Fibroblast of skin of right quadriceps (primary cell): ENCODE measurements around the gene TPO.
A peak's percentile ranks its signal among the peaks of the same experiment; 100 is the strongest.
"Not testable (repeated sequence)": the region's sequence is repeated elsewhere in the genome, so short reads cannot be mapped to it uniquely, and the experiment has no call there.

Experiments used
- DNase-seq: peaks from one replicate; pipeline ENCODE4 v3.0.0-alpha.2; 2013

TPO gene

DNA sequence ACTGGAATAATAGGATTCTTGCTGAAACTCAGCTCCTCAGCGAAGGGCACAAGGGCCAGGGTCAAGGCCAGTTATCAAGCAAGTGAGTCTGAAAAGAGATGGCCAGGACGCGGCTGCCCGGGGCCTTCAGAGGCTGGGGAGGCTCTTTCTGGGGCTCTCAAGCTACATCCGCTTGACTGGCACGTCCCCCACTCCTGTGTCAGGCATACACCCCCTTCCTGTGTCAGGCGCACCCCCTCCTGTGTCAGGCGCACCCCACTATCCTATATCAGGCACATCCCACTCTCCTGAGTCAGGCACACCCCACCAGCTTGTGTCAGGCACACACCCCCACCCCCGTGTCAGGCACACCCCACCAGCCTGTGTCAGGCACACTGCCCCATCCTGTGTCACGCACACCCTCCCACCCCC lies 91.8 kb downstream of the TPO start:
- no peak for DNase-seq

DNA sequence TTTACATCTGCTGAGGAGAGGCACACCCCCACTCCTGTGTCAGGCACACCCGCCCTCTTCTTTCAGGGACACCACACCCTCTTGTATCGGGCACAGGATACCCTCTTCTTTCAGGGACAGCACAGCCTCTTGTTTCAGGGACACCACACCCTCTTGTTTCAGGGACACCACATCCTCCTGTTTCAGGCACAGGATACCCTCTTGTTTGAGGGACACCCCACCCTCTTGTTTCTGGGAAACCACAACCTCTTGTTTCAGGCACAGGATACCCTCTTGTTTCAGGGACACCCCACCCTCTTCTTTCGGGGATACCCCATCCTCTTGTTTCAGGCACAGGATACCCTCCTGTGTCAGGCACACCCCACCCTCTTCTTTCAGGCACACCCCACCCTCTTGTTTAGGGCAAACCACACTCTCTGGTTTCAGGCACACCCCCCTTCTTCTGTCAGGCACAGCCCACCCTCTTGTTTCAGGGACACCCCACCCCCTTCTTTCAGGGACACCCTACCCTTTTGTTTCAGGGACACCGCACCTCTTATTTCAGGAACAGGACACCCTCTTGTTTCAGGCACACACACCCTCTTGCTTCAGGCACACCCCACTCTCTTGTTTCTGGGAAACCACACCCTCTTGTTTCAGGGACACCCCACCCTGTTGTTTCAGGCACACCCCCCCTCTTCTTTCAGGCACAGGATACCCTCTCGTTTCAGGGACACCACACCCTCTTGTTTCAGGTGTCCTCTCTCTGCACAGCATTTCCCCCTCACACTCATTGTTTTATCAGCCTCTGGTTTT lies 96.2 kb downstream of the TPO start:
- DNase-seq = no peak

DNA sequence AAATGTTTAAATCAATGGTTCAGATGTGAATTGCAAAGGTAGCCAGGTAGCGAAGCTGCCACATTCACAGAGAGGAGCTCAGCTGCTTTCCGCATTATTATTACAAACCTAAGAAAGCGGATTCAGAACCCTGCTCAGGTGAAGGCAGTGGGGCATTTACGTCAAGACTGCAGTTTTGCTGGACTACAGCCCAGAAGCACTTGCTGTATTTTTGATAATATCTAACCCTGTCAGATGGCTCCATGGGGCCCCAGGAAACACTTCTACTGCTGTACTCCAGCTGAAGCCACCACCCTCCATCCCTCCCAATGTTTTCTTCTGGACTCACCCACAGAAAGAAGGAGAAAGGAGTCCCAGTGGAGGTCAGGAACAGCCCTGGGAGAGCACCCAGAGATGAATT lies 96.9 kb downstream of the TPO start:
- DNase-seq = no peak

DNA sequence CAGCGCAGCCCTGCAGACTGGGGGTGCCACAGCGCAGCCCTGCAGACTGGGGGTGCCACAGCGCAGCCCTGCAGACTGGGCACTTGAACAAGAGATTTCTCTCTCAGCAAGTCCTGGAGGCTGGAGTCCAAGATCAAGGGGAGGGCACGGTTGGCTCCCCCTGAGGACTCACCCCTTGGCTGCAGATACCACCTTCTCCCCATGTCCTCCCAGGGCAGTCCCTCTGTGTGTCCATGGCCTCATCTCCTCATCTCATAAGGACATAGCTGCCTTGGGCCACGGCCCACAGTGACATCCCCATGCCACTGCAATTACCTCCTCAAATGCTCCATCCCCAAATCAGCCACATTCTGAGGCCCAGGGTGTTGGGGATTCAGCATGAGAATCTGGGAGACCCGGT lies 98.2 kb downstream of the TPO start:
- no peak for DNase-seq

DNA sequence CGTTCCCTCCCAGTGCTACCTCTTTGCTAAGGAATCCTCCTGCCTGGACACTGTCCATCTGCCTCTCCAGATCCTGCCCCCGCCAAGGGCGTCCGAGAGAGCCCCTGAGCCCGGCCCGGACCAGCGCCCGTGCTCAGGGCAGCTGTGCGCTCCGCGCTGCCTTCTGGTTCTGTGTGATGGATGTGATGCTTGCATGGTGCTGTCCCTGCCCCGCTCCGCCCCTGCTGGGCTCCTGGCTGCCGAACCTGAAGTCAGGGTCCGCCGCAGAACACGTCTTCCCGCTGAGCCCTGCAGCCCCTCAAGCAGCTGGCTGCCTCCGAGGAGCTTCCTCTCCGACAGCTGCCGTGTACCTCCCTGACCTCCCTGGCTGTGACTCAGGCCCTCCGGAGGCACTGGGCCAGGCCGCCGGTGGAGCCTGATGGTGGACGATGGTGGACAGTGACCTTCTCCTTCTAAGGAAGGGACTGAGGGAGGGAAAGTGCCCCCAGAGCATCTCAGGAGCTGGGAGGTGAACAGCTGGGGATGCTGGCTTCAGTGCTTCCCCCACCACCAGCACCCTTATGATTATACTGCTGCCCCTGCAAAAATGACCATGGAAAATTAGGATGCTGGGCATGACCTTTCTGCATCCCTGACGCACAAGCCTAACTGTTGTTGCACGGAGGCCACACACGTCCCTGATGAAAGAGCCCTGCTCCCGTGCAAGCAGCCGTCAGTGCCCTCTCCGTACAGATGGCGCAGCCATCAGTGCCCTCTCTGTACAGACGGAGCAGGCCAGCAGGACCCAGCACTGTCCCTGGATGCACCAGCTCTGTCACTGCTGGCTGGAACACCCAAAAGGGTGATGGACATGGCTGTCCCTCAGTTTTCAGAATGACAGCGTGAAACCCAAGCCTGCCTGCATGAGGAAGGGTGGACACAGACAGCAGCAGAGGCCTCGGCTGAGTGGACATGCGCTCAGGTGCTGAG lies 99.3 kb downstream of the TPO start:
- DNase-seq = no peak

DNA sequence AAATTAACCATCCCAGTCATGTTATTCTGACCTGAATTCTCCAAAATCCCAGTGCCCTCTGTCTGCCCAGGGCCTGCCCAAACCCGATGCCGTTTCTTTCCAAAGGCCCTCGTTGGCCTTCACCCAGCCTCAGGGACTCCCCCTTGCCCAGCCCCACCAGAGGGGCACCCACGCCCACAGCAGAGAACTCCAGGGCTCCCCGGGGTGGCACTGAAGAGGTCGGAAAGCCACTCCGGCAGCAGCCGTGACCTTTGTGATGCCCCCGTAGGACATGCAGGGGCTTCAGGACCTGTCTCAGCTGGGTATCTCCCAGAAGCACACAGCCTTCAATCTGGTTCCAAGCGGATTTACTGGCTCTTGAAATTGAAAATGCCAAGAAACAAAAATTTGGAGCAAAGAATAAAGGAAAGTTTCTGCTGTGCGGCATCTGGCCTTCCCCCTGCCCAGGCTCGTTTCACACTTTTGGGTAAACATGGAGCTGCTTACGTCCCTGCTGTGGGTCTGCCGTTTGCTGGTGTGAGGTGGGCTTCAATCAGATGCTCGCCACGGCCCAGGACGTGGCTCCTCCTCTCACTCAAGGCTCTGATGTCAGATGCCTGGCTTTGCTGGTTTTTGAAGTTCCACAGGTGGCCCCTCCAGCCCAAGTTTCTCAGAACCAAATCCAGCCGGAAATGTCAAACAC lies 101.3 kb downstream of the TPO start:
- DNase-seq = no peak

DNA sequence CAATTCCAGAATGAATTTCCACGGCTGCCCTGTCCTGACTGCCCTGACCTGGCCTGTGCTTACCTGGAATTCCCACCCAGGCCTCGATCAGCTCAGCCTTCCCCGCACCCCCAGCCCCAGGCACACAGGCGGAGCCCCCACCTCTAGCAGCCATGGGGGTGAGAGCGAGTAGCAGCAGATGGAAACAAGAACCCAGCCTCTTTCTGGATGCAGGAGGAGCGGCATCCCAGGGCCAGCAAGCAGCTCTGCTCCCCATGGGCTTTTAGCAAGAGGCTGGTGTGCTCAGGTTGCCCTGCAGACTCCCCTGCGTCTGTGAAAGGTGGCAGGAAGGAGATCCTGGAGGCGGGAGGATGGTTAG lies 101.8 kb downstream of the TPO start:
- no peak for DNase-seq

DNA sequence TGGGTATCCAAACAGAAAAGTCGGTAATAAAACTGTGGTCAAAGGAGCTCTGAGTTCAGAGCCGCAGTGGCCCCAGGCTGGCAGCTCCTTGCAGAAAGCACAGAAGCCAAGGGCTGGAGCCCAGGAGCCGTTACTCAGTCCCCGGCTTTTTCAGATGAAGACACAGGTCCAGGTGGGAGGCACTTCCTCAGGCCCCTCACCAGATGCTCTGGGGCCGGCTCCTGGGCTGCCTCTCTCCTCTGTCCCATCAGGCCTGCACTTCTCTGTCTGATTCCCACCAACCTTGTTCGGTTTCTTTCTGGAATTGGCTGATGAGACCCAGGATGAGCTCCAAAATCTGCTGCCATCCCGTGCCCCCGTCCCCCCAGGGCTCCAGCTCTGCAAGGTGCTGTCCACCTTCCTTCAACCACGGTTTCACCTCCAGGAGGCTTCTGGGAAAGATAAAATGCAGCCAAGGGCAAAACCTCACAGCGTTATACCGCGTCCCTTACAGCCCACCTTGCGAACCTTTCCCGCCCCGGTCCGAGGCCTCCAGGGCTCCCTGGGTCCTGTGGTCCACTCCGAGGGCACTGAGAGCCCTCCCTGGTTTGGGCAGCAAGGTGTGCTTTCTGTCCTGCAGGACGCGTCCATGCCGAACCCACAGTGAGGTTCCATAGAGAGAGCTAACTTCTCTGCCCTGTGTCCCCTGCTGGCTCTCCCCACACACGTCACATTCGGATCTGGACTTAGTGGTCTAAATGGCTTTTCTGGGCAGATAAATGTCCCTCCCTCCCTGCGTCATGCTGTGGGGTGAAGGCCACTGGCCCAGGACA lies 102.9 kb downstream of the TPO start:
- no peak for DNase-seq

DNA sequence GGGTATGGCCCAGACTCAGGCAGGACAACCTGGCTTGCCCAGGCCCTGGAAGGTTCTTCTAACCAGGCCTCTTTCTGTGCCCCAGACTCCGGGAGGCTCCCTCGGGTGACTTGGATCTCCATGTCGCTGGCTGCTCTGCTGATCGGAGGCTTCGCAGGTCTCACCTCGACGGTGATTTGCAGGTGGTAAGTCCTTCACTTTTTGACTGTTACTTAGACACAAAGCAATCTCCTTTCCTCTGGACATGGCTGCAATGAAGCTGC lies 103.5 kb downstream of the TPO start:
- no peak for DNase-seq

DNA sequence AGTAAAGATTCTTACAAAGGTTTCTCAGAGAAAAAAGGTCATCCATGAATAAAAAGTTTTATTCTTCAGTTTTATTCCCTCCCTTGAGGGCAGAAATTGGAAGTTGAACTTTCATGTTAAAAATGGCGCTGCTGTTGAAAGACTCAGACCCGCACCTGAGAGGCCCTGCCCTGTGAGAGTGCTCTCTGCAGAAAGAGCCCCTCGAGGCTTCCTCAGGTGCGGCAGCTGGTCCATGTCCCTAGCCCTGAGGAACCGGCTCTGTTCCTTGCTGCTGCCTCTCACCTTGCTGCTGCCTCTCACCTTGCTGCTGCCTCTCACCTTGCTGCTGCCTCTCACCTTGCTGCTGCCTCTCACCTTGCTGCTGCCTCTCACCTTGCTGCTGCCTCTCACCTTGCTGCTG lies 104.0 kb downstream of the TPO start:
- not testable (repeated sequence) for DNase-seq

DNA sequence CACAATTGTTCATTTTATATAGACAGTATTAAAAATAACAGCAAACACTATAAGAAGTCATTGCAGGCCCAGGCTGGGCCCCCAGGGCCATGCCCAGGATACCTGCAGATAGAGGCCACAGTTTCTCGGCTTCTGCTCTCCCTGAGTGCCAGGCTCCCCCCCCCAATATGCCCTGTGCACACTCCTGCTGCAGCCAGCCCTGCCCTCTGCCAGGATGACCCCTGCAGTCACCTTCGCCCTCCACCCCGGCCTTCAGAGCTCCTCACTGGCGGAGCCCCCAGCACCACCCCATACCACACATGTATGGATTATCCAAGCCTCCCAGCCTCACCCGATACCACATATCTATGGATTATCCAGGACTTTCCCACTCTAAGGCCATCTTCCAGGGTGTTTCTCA lies 104.5 kb downstream of the TPO start:
- no peak for DNase-seq

DNA sequence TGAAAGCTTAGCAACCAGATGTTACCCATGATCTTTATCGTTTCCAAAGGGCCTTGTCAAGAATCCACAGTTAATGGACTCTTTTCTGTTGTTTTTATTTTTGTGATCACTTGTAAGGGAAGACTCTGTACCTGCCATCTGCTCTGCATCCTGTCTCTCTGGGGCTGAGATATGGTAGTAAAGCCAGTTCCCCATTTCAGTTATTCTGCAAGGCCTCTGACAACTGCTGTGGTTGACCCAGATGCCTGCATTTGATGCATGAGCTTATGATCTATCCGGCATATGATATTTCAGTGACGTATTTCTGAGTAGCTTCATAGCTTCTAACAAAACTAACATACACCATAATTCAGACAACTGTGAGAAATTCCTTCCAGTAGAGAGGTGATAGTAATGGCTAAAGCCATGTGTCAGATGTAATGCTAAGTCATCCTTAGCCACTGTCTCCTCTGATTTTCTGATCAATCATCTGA lies 105.1 kb downstream of the TPO start:
- DNase-seq = no peak

DNA sequence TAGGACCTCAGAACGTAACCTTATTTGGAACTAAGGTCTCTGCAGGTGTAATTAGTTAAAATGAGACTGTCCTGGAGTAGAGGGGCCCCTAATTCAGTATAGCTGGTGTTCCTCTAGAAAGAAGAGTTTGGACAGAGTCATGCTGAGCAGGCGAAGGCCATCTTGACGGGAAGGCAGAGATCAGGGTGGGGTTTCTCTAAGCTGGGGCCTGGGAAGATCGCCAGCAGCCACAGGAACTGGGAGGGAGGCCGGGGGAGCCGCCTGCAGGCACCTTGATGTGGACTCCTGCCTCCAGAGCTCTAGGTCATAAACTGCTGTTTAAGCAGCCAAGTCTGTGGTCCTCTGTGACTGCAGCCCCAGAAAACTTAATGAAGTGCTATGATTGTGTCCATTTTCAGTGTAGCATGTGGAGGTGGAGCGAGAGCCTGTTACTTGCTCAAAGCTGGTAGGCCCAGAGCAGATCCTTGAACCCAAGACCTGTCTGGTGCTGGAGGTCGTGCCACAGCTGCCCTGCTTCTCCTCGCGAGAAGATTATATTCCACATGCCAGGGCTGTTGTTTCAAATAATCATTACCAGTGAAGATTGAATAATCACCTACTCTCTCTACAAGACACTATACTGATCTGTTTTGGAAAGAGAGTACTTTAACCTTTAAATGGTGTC lies 105.7 kb downstream of the TPO start:
- peak; percentile 6 for DNase-seq

DNA sequence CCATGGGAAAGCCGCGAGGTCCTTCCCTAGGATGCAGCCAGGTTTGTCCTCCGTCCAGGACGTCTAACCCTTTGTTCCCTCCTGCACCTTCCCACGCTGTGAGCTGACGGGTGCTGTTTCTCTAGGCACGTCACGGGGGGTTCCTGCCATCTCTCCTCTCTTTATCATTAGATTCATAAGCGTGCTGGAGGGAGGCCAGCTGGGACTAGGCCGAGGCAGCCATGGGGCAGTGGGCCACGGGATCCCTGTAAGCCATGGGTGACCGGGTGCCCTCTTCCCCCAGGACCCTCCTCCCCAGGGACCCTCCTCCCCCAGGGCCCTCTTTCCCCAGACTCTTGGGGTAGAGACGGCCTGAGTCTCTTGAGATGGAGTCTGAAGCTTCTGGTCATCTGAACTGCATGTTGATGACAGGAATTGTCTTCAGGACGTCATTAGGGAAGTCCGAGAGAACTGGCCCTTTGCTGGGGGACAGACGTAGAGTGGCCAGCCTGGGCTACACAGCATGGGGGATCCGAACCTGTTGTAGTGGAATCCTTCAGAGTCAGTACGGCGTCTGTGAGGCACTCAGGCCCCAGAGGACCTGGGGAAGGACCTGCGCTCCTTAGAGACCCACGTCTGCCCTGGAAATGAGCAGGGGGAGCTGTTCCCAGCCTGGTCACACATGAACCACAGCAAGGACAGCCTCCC lies 108.1 kb downstream of the TPO start:
- DNase-seq = no peak

DNA sequence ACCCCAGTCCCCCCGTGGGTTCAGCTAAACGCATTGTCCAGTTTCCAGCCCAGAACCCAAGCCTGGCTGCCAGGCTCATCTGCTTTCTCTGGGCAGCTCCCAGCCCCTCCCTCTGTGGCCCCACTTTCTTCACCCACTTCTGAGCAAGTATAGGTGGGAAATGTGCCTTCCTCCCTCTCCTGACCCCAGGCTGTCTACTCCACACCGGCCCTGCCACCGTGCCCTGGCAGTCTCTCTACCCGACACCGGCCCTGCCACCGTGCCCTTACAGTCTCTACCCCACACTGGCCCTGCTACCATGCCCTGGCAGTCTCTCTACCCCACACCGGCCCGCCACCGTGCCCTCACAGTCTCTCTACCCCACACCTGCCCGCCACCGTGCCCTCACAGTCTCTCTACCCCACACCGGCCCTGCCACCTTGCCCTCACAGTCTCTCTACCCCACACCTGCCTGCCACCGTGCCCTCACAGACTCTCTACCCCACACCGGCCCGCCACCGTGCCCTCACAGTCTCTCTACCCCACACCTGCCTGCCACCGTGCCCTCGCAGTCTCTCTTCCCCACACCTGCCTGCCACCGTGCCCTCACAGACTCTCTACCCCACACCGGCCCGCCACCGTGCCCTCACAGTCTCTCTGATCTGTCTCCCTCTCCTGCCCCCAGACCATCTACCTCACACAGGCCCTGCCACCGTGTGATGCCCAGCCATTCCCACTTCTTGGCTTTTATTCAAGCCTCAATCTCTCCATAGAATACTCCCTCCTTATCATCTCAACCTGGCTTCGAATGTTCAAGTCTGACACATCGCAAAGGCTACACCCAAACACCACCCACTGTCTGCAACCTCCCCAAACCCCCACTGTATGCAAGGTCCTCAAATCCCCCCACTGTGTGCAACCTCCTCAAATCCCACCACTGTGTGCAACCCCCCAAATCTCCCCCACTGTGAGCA lies 108.9 kb downstream of the TPO start:
- no peak for DNase-seq

DNA sequence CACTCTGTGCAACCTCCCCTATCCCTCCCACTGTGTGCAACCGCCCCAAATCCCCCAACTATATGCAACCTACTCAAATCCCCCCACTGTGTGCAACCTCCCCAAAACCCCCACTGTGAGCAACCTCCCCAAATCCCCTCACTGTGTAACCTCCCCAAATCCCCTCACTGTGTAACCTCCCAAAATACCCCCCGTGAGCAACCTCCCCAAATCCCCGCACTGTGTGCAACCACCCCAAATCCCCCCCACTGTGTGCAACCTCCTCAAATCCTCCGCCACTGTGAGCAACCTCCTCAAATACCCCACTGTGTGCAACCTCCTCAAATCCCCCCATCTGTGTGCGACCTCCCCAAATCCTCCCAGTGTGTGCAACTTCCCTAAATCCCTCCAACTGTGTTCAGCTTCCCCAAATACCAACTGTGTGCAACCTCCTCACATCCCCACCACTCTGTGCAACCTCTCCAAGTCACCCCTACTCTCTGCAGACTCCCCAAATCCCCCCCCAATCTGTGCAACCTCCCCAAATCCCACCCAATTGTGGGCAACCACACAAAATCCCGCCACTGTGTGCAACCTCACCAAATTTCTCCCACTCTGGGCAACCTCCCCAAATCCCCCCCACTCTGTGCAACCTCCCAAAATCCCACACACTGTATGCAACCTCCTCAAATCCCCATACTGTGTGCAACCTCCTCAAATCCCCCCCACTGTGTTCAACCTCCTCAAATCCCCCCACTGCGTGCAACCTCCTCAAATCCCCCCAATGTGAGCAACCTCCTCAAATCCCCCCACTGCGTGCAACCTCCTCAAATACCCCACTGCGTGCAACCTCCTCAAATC lies 114.1 kb downstream of the TPO start:
- DNase-seq = no peak

DNA sequence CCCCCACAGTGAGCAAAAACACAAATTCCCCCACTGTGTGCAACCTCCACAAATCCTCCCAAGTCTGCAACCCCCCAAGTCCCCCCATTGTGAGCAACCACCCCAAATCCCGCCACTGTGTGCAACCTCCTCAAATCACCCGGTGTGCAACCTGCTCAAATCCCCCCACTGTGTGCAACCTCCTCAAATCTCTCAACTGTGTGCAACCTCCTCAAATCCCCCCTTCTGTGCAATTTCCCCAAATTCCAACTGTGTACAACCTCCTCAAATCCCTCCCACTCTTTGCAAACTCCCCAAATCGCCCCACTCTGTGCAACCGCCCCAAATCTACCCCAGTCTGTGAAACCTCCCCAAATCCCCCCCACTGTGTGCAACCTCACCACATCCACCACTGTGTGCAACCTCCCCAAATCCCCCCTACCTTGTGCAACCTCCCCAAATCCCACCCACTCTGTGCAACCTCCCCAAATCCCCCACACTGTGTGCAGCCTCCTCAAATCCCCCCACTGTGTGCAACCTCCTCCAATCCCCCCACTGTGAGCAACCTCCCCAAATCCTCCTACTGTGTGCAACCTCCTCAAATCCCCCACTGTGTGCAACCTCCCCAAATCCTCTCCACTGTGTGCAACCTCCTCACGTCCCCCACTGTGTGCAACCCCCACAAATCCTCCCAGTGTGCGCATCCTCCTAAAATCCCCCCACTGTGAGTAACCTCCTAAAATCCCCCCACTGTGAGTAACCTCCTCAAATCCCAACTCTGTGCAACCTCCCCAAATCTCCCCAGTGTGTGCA lies 115.2 kb downstream of the TPO start:
- no peak for DNase-seq

DNA sequence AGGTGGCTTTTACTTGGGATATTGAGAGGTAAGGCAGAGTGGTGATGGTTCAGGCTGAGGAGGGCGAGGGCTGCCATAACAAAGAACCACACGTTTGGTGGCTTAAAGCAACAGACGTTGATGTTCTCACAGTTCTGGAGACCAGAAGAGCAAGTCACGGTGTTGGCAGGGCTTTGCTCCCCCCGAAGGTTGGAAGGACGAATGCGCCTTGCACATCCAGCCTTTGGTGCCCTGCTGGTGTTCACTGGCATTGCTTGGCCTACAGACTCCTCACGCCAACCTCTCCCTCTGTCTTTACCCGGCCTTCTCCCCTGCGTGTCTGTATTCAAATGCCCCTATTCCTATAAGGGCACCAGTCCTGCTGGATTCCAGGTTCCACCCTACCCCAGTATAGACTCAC lies 125.4 kb downstream of the TPO start:
- DNase-seq = no peak

DNA sequence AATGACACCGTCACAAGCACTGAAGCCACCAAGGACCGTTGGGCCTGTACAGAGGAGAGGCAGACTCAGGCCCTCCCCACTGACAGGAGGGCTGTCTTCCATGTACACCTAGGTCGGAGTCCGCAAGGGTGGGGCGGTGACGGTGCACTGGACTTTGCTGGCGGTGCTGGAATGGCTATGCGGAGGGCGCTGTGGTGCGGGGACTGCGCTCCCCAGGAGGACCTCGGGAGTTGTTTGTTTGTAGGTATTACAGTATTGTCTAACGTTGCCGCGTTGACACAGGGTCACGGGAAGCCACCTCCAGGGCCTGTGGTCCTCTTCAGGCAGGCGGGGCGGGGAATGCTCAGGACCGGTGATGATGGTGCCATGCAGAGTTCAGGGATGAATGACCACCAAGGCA lies 126.2 kb downstream of the TPO start:
- DNase-seq = no peak
